Hematopoietic multipotent progenitor cell treated with erythropoietin and hydrocortisone succinate and interleukin-3 and kit ligand, for 4 days (in vitro differentiated cells): ENCODE data around the gene EXOSC5.
"Not testable (repeated sequence)": the region's sequence is repeated elsewhere in the genome, so short reads cannot be mapped to it uniquely, and the experiment has no call there.

Source experiments
- DNase-seq: peaks from one replicate; pipeline ENCODE4 v3.0.0-alpha.2; 2015

EXOSC5 gene

DNA sequence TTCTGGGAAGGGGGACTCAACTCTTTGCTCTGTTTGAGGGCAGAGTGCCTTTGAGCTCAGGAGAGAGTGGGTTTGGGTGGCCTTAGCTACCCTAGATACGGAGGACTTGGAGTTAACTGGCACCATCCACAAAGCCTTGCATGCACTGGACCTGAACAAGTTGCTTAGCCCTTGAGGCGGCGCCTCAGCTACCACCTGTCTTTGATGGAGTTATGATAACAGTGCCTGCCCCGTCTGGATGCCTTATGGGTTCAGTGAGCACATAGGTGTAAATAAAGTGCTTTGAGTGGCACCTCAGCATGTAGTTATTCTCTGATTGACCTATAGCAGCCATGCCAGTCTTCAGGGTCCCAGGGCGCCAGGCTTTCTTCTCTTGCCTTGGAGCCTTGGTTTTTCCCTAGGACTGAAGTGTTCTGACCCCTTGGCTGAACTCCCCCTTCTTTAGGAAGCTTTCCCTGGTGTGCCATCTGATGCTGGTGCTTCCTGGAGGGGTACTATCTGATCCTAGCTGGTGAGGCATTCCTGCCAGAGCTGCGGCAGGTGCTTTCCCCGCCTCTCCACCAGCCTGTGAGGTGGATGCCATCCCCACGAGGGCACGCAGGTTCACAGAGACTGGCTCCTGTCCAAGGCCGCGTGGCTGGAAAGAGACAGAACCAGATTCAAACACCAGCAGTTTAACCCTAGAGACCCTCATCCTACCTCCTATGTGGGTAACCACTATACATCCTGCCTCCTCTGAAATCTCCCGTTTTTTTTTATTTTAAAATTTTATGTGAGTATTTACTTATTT lies 6.2 kb upstream of the EXOSC5 start:
- DNase-seq: no peak

DNA sequence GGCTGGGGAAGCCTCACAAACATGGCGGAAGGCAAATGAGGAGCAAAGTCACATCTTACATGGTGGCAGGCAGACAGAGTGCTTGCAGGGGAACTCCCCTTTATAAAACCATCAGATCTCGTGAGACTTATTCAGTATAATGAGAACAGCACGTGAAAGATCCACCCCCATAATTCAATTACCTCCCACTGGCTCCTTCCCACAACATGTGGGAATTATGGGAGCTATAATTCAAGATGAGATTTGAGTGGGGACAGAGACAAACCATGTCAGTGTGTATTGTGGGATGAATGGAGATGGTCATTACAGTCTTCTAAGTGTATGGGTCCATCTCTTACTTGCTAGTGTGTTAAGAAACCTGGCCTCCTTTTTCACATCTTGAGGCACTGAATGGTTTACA lies 4.9 kb upstream of the EXOSC5 start:
- no peak for DNase-seq

DNA sequence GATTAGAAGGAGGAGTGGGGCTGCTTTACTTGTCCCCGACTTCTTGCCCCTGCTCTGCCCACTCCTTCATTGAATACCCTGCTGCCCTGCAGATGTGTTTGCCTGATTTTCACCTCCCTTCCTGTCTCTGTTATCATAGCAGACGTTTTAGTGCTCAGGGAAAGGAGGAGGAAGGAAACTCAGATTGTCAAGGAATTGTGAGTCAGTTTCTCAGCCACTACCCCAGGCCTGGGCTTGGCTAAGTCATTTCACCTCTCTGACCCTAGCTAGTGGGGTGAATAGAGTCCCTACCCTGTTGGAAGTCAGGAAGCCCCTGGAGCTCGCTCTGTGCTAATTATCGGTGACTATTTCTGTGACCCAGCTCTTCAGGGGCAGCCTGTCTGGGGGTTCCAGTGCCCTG lies 4.3 kb upstream of the EXOSC5 start:
- no peak for DNase-seq

DNA sequence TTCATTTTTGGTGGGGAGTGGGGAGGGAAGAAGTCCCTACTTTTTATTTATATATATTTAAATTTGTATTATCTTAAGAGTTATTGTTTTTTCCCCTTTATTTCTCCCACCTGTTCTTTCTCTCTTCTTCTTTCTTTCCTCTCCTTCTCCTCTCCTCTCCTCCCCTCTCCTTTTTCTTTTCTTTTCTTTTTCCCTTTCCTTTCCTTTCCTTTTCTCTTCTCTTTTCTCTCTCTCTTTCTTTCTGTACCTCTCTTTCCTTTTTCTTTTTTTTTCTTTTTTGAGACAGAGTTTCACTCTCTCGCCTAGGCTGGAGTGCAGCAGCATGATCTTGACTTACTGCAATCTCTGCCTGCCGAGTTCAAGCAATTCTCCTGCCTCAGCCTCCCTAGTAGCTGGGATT lies 2.4 kb upstream of the EXOSC5 start:
- no peak for DNase-seq

DNA sequence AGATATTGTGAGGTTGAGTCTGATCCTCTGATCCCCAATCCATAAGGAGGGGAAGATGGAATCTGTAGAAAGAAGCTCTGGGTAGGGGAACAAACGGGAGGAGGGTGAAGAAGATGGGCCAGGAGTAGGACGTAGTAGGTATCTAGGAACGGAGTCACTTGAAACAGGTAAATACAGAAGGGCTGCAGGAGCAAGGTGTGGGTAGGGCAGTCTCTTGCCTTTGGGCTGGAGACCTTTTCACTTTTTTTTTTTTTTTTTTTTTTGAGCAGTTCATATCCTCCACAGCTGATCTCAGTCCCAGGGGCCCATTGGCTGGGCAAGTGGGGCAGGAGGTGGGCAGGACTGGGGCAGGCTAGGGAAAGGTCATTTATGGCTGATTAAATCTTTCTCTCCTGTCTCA lies 1.9 kb upstream of the EXOSC5 start:
- DNase-seq: no peak

DNA sequence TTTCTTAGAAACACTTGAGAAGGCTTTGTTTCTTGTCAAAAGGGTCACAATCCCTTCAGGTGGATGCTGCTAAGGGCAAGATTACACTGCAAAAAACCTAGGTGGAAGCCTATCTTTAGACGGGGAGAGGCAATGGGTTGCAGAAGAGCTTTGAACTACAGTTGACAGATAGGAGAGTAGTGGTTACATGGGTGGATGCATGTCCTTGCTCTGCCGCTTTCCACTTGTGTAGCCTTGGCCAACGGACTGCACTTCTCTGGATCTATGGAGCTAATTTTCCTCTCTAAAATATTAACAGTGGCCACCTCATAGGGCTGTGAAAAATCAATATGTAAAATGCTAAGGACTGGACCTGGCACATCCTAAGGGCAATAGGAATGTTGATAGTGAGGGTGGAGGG lies 1.4 kb upstream of the EXOSC5 start:
- DNase-seq: peak; percentile 32

DNA sequence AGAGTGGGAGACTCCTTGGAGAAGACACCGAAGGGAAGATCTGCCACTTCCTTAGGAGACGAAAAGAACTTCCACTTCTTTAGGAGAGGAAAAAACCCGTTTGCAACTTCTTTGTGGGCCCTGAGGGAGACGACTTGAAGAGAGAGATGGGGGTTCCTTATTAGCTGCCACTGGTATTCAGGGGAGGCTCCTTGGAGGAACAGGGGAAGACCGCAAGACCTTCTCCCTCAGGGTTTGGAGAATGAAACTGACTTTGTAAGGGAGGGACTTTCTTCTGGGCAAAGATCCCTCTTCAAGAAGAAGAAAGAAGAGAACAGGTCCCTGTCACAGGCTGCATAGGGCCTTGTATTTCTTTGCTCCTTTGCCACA lies 875 bp upstream of the EXOSC5 start:
- DNase-seq: peak; percentile 32

DNA sequence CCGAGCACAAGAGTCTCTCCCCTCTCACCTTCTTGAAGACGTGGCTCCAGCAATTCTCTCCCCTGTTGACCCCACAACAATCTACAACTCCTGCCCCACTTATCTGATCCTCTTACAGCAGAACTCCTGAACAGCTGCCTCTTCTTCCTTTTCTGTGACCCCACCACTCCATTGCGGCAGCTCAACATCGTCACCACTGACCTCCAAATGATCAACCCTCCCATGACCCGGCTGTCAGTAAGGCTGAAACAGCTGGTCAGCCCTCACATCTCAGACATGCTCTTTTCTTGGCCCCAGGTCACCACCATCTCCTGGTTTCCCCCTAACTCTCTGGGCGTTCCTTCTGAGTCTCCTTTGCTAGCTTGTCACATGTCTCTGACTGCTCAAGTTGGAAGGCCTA lies 1.8 kb downstream of the EXOSC5 start:
- DNase-seq: no peak

DNA sequence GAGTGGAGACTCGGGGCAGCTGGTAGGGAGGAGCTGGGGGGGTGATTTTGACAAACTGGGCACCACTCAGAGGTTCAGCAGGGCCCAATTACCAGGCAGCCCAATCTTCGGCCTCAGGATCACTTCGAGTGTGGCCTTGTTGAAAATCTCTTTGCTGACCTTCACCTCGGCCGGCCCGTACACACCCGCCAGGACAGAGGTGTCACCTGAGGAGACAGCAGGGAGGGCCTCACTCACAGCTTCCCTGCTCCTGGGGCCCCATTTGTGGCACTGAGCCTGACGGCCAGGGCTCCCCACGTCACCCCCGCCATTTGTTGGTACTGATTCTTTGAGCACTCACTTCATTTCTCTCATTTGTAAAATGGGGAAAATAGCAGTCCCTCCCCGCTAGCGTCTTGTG lies 4.4 kb downstream of the EXOSC5 start:
- no peak for DNase-seq

DNA sequence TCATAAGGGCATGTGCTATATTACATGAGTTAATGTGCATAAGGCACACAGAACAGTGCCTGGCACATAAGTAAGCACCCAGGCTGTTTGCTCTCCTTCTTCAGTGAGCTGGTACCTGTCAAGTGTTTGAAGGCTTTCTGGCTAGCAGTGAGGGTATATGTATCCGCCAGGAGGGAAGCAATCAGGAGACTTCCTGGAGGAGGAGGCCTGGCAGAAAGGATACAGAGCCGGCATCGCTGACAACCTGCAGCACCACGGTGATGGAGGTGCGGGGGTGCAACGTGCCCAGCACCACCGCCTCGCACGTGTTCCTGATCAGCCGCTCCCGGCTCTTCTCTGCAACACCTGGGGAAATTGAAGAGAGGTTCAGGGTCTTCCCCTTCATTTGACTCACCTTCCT lies 5.5 kb downstream of the EXOSC5 start:
- DNase-seq: no peak

DNA sequence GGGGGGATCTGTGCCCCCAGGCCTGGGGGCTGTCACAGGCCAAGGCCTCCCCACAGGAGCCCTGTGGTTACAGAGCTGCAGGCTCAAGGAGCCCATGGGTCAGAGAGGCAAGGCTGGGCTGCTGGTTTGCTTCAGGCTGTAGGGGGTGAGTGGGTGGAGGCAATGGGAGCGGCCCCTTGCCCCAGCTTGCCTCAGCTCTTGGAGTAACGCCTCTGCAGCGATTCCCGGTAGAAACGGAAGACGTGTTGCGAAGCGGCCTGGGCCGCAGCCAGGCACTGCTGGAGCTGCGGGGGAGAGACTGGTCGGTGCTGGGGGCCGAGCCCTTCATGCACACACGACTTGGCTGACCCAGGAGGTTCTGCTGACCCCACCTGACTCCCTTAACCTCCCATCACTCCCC lies 10.7 kb downstream of the EXOSC5 start:
- DNase-seq: no peak

DNA sequence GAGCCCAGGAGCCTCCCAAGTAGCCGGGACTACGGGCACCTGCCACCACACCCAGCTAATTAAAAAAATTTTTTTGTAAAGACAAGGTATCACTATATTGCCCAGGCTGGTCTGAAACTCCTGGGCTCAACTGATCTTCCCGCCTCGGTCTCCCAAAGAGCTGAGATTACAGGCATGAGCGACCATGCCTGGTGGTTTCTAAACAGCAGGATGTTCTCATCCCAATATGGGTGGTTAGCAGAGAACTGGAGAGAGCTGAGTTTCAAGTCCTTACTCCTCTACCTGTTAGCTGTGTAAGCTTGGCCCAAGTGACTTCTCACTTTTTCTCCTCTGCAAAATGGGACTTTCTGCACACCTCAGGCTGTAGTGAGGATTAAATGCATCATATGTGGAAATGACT lies 12.8 kb downstream of the EXOSC5 start:
- no peak for DNase-seq

DNA sequence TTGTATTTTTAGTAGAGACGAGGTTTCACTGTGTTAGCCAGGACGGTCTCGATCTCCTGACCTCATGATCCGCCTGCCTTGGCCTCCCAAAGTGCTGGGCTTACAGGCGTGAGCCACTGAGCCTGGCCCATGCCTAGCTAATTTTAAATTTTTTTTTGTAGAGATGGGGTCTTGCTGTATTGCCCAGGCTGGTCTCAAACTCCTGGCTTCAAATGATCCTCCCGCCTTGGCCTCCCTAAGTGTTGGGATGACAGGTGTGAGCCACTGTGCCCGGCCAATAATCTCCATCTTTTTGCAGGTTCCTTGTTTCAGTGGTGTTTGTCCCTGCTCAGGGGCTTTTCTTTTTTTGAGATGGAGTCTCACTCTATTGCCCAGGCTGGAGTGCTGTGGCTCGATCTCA lies 15.6 kb downstream of the EXOSC5 start:
- DNase-seq: not testable (repeated sequence)

DNA sequence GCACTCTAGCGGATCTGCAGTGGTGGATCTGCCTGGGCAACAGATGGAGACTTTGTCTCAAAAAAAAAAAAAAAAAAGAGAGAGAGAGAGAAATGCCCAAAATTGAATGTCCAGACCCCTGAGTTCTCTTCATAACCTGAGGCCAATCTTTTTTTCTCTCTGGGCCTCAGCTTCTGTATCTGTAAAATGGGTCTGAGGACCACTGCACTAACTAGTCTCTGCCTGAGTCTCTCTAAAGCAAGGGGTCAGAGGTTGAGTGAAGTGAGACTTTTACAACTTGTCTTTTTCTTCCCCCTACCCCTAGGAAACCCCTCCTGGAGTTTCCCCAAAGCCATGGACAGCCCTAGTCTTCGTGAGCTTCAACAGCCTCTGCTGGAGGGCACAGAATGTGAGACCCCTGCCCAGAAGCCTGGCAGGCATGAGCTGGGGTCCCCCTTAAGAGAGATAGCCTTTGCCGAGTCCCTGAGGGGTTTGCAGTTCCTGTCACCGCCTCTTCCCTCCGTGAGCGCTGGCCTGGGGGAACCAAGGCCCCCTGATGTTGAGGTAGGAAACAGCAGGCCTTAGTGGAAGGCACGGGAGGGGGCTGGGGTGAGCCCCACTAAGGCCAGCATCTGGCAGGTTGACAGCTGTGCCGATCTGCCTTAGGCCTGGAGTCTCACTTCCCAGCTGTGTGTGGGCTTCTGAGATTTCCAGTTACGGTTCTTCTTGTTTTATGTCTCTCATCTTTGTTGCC lies 19.0 kb downstream of the EXOSC5 start:
- peak; percentile 80 for DNase-seq

DNA sequence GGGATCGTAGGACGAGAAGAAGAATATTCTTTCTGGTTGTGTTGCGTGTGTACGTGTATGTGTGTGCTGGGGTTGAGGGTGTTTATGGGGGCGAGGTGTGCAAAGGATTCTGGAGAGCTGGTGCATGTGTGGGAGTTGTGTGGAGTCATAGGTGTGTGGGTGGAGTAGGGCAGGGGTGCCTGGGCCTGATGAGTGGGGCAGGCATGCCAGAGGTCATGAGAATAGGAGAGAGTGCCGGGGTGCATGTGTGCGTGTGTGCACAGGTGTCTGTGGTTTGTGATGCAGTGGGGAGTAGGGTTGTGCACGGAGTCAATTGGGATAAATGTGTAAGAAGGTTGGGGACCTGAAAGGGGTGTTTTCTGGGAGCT lies 20.2 kb downstream of the EXOSC5 start:
- no peak for DNase-seq

DNA sequence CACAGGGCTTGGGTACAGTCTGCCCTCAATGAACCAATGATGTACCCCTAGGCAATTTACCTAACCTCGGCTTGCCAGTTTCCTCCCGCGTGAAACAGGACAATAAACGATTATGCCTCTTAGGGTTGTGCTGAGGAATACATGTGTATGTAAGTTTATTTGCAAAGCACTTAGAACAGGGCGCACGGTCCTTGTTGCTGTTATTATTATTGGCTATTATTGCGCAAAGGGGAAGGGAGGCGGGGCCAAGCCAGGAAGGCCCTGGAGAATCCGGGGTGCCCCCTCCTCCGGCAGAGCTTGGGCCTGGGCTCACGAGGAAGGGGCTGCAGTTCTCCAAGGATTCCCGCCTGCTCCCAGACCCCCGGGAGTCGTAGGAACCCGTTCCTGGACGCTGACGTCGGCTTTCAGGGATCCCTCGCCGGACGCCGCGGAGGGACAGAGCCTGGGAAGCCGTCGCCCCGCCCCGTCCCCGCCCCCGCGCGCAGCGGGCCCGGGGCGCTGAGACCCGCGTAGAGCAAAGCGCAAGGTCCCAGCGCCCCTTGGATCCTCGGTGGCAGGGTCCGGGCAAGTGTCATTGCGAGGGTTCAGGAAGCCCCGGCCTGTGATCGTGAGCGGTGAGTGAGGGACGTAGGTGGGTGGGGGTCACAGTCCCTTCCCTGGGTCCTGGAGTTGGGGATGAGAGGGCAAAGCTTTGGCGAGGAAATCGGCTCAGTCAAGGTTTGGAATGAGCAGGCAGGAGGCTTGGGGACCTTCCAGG lies 20.7 kb downstream of the EXOSC5 start, which contains the start of gene TMEM91:
Gene TMEM91, plus strand, starts transcription at position 293 of the 757 bp plus-strand sequence. CDS start 1,777 bp downstream, outside the sequence.
- DNase-seq: peak; percentile 49

DNA sequence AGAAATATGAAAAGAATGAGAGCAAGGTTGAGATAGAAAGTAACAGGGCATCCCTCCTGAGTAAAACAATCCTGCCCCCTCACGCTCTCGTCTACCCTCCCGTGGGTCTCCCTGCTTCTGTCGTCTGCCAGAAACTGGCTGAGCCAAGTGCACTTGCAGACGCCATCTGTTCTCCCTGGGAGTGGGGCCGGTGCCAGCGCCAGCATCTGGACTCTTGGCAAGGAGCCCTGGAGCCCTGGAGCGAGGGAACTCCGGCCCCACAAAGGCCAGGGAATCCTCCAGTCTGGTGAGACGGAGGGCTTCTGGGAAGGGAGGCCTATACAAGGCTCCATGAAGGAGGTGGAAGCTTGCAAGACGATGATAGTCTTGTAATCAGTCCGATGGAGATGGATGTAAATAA lies 23.2 kb downstream of the EXOSC5 start:
- no peak for DNase-seq

DNA sequence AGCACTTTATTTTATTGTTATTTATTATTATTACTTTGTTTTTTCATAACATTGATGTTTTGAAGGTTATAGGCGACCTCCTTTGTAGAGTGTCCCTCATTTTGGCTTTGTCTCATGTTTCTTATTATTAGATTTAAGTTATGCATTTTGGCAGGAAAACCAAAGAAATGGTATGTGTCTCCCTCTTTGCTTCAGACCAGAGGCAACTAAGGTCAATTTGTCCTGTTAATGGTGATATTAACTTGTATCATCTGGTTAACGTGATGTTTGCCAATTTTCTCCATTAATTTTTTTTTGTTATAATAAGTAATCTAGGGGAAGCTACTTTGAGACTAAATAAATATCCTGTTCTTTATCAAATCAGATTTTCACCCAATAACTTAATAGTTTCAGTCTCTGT lies 24.7 kb downstream of the EXOSC5 start:
- DNase-seq: no peak

DNA sequence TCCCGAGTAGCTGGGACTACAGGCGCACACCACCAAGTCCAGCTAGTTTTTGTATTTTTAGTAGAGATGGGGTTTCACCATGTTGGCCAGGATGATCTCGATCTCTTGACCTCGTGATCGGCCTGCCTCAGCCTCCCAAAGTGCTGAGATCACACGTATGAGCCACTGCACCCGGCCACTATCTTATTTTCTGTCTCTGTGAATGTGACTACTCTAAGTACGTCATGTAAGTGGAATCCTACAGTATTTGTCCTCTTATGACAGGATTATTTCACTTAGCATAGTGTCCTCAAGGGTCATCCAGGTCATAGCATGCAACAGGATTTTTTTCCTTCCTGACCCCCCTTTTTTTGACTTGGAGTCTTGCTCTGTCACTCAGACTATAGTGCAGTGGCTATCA lies 25.6 kb downstream of the EXOSC5 start:
- no peak for DNase-seq

DNA sequence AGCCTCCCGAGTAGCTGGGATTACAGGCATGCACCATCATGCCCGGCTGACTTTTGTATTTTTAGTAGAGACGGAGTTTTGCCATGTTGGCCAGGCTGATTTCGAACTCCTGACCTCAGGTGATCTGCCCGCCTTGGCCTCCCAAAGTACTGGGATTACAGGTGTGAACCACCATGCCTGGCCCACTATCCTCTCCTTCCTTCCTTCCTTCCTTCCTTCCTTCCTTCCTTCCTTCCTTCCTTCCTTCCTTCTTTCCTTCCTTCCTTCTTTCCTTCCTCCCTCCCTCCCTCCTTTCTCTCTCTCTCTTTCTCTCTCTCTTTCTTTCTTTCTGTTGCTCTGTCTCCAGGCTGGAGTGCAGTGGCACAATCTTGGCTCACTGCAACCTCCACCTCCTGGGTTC lies 26.0 kb downstream of the EXOSC5 start:
- not testable (repeated sequence) for DNase-seq

DNA sequence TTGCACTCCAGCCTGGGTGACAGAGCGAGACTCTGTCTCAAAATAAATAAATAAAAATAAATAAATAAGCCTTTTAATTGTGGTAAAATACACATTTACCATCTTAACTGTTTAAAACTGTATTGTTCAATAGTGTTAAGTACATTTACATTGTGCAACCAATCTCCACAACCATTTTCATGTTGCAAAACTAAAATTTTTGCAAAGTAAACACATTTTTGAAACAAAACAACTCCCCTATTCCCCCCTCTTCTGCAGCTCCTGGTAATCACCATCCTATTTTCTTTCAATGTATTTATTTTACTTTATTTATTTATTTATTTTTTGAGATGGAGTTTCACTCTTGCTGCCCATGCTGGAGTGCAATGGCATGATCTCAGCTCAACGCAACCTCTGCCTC lies 27.4 kb downstream of the EXOSC5 start:
- DNase-seq: no peak

DNA sequence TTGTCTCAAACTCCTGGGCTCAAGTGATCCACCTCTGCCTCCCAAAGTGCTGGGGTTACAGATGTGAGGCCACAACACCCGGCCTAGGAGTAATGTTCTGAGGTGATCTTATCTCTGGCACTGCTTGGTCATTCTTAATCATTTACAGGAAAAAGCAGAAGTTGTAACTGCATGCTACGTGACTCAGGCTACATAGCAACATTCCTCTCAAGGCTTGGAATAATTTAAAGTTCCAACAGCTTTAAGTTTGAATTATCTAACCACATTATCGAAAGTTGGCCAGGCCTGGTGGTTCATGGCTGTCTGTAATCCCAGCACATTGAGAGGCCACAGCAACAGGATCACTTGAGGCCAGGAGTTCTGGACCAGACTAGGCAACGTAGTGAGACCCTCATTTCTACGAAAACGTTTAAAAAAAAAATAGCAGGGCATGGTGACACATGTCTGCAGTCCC lies 29.3 kb downstream of the EXOSC5 start:
- peak; percentile 91 for DNase-seq

DNA sequence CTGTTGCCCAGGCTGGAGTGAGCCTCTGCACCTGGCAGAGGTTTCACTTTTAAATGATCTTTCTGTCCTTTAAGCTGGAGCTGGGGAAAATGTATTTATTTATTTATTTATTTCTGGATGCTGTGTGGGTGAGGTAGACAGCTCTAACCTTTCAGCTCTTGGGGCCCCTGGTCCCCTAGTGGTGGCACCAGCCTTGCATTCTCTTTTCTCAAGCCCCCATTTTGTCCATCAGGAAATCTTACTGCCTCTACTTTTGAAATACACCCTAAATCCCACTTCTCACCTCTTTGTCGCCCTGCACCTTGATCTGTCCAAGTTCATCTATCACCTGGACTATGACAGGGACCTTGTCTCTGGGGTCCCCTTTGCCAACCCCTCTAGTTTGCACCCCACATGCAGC lies 31.1 kb downstream of the EXOSC5 start:
- DNase-seq: peak; percentile 72
